ENCODE data around the gene ALK. TPM values are rescaled to one million over a fixed set of nuclear protein-coding genes. Genes with fewer than 3 reads are reported as not detected.

The ALK gene
- total and polyA plus RNA-seq, 10 of the 15 experiments (the other 5 are each of a cell fraction or from before 2014, with no cell fraction given), result 0.11 TPM; not detected in 9

- TF ChIP-seq CTCF (IDR thresholded peaks at IDR 0.05 in 2 of 3, conservative IDR thresholded peaks at IDR 0.05 in 1 of 3; ENCODE audit: control insufficient read depth in 2 of 3, extremely low read depth in 1 of 3, insufficient read depth in 1 of 3, low read depth in 3 of 3, low read length in 3 of 3), result no peak
- TF ChIP-seq ZNF217 (IDR thresholded peaks at IDR 0.05), result no peak
- no peak for TF ChIP-seq RFX5 (IDR thresholded peaks at IDR 0.05; ENCODE audit: low read depth, low read length)
- TF ChIP-seq PML (IDR thresholded peaks at IDR 0.05; ENCODE audit: low read length), result no peak
- TF ChIP-seq YY1 (IDR thresholded peaks at IDR 0.05; ENCODE audit: low read depth, low read length), result no peak
- no peak for TF ChIP-seq ESRRA (IDR thresholded peaks at IDR 0.05; ENCODE audit: low read length)
- TF ChIP-seq ZZZ3 (IDR thresholded peaks at IDR 0.05; ENCODE audit: control insufficient read depth, insufficient read length, low read depth), result no peak
- TF ChIP-seq NR2F1 (conservative IDR thresholded peaks at IDR 0.05), result no peak
- no peak for TF ChIP-seq SMAD1 (IDR thresholded peaks at IDR 0.05; ENCODE audit: low read depth, partially characterized antibody)
- no peak for TF ChIP-seq JUND (IDR thresholded peaks at IDR 0.05; ENCODE audit: low read depth, low read length)
- no peak for TF ChIP-seq BRCA1 (IDR thresholded peaks at IDR 0.05; ENCODE audit: low read depth, low read length)
- no peak for TF ChIP-seq MEF2B (IDR thresholded peaks at IDR 0.05; ENCODE audit: partially characterized antibody, poor library complexity, severe bottlenecking)
These were observed 459.1 kb downstream of the ALK start (continued) for GRCh38 chr2:29462293-29462692.

GRCh38 chr2:29460190-29460589 is 461.2 kb downstream of the ALK start:
- WGBS (ENCODE audit: insufficient coverage, insufficient replicate concordance, low lambda C conversion rate, missing lambda C conversion rate), result 15% methylated on average over 3 of the region's 3 CpGs
- ChIA-PET RAD21 (ENCODE audit: unreplicated experiment) (no interaction called here), SMC1A (ENCODE audit: uncharacterized antibody, unreplicated experiment) (no interaction called here), POLR2A (no interaction called here), CTCF (no interaction called here)
- no peak overlapping the region for H2AFZ ChIP-seq (ENCODE audit: control insufficient read depth, low read depth, low read length)
- H4K20me1 ChIP-seq (ENCODE audit: control insufficient read depth, insufficient read depth), result no peaks in the 10 kb centered on the region
- no peaks in the 10 kb centered on the region for H3K9me3 ChIP-seq (replicated peaks; ENCODE audit: control insufficient read depth, insufficient read depth, low read length)
- in situ Hi-C loops (cut with MboI) (no loop called here), intact Hi-C loops (cut with micrococcal nuclease; ENCODE audit: unreplicated experiment) (no loop called here)
- no peak overlapping the region for H3K4me2 ChIP-seq (ENCODE audit: control insufficient read depth, insufficient read depth)
- ATAC-seq (no peak), FAIRE-seq (no peak), DNase-seq (ENCODE audit: low read depth, low spot score) (no peak)
- H3K27ac ChIP-seq (ENCODE audit: control insufficient read depth, insufficient read depth), result no peak overlapping the region
- H3K4me3 ChIP-seq, result no peak overlapping the region
- BruUV-seq (replicated peaks), result no TSS peak
- H3K36me3 ChIP-seq (ENCODE audit: control insufficient read depth in 2 of 2, insufficient read depth in 2 of 2, low read length in 1 of 2), result no peaks in the 10 kb centered on the region
- H3K4me1 ChIP-seq (ENCODE audit: control insufficient read depth, insufficient read depth, low read length), result no peaks in the 10 kb centered on the region
- H3K27me3 ChIP-seq (replicated peaks in 1 of 2; ENCODE audit: control insufficient read depth in 2 of 2, insufficient read depth in 2 of 2, low read length in 1 of 2), result peaks cover 2 to 3% of the 10 kb centered on the region in 2 experiments; a peak in 3 of 4 replicates
- H3K9ac ChIP-seq (ENCODE audit: control insufficient read depth, insufficient read depth, low read length), result no peak overlapping the region
- H3K79me2 ChIP-seq (ENCODE audit: control insufficient read depth, insufficient read depth, low read length), result no peaks in the 10 kb centered on the region
- TF ChIP-seq SMAD1 (IDR thresholded peaks at IDR 0.05; ENCODE audit: low read depth, partially characterized antibody) (no peak), SIX5 (IDR thresholded peaks at IDR 0.05; ENCODE audit: low read depth, low read length, severe bottlenecking) (no peak), SMC3 (IDR thresholded peaks at IDR 0.05; ENCODE audit: borderline replicate concordance, low read length) (no peak), NKRF (conservative IDR thresholded peaks at IDR 0.05) (no peak), MEF2A (IDR thresholded peaks at IDR 0.05; ENCODE audit: insufficient read depth, low read depth, low read length) (no peak), SUZ12 (IDR thresholded peaks at IDR 0.05; ENCODE audit: unreplicated experiment) (no peak), RFX5 (IDR thresholded peaks at IDR 0.05; ENCODE audit: low read depth, low read length) (no peak), JUNB (IDR thresholded peaks at IDR 0.05) (no peak), NR2C2 (IDR thresholded peaks at IDR 0.05; ENCODE audit: borderline replicate concordance, control insufficient read depth, insufficient read length, low read depth) (no peak), YY1 (IDR thresholded peaks at IDR 0.05; ENCODE audit: low read depth, low read length) (no peak), CBX5 (IDR thresholded peaks at IDR 0.05; ENCODE audit: low read depth) (no peak), SMAD5 (IDR thresholded peaks at IDR 0.05; ENCODE audit: low read depth) (no peak), FOXM1 (IDR thresholded peaks at IDR 0.05; ENCODE audit: low read depth, low read length) (no peak), IKZF2 (IDR thresholded peaks at IDR 0.05) (no peak)

Data from GM12878 (cell line).